Measurements from ENCODE around the gene CELA1. TPM values are rescaled to one million over a fixed set of nuclear protein-coding genes. Genes with fewer than 3 reads are reported as not detected.

CELA1 gene
- total RNA-seq, 4 donors from 2014 or later: not detected

DNA sequence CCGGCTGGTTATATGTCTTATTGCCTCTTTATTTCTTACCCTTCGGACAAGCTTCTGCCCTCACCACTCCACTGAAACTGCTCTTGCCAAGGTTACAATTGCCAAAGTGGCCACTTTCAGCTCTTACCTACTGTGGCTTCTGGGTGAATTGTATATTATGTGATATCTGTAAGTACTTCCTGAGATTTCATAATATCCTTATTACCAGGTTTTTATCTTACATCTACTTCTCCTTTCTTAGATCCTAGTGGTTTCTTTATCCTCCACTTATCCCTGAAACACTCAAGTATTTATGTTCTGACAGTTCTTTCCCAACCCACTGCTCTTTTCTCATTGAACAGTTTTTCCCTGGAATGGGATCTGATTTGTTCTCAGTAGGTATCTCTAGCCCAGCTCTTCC is 10.5 kb downstream of the CELA1 start:
- Histone ChIP-seq H3K27ac (no peak overlapping the region), H3K4me3 (no peak overlapping the region), H3K4me1 (no peaks in the 10 kb centered on the region), H3K9me3 (no peaks in the 10 kb centered on the region), H3K27me3 (no peaks in the 10 kb centered on the region), H3K36me3 (no peaks in the 10 kb centered on the region)
- intact Hi-C loops (cut with DNase I; ENCODE audit: low total_unique reads): no loop called here
- TF ChIP-seq CTCF (IDR thresholded peaks at IDR 0.05) (no peak), POLR2A (IDR thresholded peaks at IDR 0.05) (no peak)
- DNase-seq: no peak

- intact Hi-C loops (cut with DNase I; ENCODE audit: low total_unique reads): no loop called here
- no peak for DNase-seq
- no peaks in the 10 kb centered on the region for H3K9me3 ChIP-seq
- H3K4me3 ChIP-seq: no peak overlapping the region
- no peaks in the 10 kb centered on the region for H3K36me3 ChIP-seq
- H3K27me3 ChIP-seq: no peaks in the 10 kb centered on the region
- TF ChIP-seq CTCF (IDR thresholded peaks at IDR 0.05): no peak
- no peak for TF ChIP-seq POLR2A (IDR thresholded peaks at IDR 0.05)
- H3K27ac ChIP-seq: no peak overlapping the region
- no peaks in the 10 kb centered on the region for H3K4me1 ChIP-seq
These were observed 11.7 kb downstream of the CELA1 start for GRCh38 chr12:51334764-51335163.

- no peak for DNase-seq
- H3K4me3 ChIP-seq: no peak overlapping the region
- H3K36me3 ChIP-seq: no peaks in the 10 kb centered on the region
- intact Hi-C loops (cut with DNase I; ENCODE audit: low total_unique reads): no loop called here
- H3K9me3 ChIP-seq: no peaks in the 10 kb centered on the region
- H3K27ac ChIP-seq: no peak overlapping the region
- H3K27me3 ChIP-seq: no peaks in the 10 kb centered on the region
- TF ChIP-seq CTCF (IDR thresholded peaks at IDR 0.05) (no peak), POLR2A (IDR thresholded peaks at IDR 0.05) (no peak)
- H3K4me1 ChIP-seq: no peaks in the 10 kb centered on the region
These were observed 12.9 kb downstream of the CELA1 start for GRCh38 chr12:51333536-51333935.

GRCh38 chr12:51330186-51330585 is 16.3 kb downstream of the CELA1 start:
- no peak overlapping the region for H3K27ac ChIP-seq
- no peak for DNase-seq
- intact Hi-C loops (cut with DNase I; ENCODE audit: low total_unique reads): no loop called here
- no peaks in the 10 kb centered on the region for H3K27me3 ChIP-seq
- H3K4me1 ChIP-seq: no peaks in the 10 kb centered on the region
- no peak for TF ChIP-seq CTCF (IDR thresholded peaks at IDR 0.05)
- no peak for TF ChIP-seq POLR2A (IDR thresholded peaks at IDR 0.05)
- H3K9me3 ChIP-seq: no peaks in the 10 kb centered on the region
- H3K4me3 ChIP-seq: no peak overlapping the region
- H3K36me3 ChIP-seq: no peaks in the 10 kb centered on the region

DNA sequence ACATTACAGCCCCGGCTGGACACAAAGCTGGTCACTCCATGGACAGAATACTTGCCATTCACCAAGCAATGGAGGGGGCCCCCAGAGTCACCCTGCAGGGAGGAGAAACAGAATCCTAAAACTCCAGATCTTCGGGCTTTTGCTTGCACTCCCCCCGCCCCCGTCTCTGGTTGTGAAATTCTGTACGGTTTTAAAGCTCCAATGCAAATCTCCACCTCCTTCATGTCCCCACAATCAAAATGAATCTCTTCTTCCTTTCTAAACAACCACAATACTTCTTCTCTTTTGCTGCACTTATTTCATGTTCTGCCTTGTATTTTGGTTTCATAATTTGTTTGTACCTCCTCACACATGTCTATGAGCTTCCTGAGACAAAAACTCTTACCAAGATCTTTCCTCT is 16.7 kb downstream of the CELA1 start:
- DNase-seq: no peak
- H3K4me3 ChIP-seq: no peak overlapping the region
- intact Hi-C loops (cut with DNase I; ENCODE audit: low total_unique reads): no loop called here
- no peaks in the 10 kb centered on the region for H3K4me1 ChIP-seq
- no peaks in the 10 kb centered on the region for H3K9me3 ChIP-seq
- no peaks in the 10 kb centered on the region for H3K36me3 ChIP-seq
- H3K27ac ChIP-seq: no peak overlapping the region
- TF ChIP-seq POLR2A (IDR thresholded peaks at IDR 0.05): no peak
- TF ChIP-seq CTCF (IDR thresholded peaks at IDR 0.05): no peak
- no peaks in the 10 kb centered on the region for H3K27me3 ChIP-seq

All from uterus (tissue), 4 donors.